HG03460 (cell line): ENCODE measurements around the gene MT1A.
"Not testable (repeated sequence)": the region's sequence is repeated elsewhere in the genome, so short reads cannot be mapped to it uniquely, and the experiment has no call there.

ENCODE experiments used
- ATAC-seq: cut with Tn5 transposase; IDR thresholded peaks from one replicate; pipeline ENCODE4 v1.9.1; 2021; ENCODE audit not compliant: unreplicated experiment

The MT1A gene

GRCh38 chr16:56610017-56610608, 28.4 kb upstream of the MT1A start:
- ATAC-seq = no peak

GRCh38 chr16:56610609-56611111, 27.8 kb upstream of the MT1A start:
- no peak for ATAC-seq

- ATAC-seq = no peak
Measured at GRCh38 chr16:56611281-56611833, 27.1 kb upstream of the MT1A start.

GRCh38 chr16:56613706-56614105, 24.8 kb upstream of the MT1A start:
- ATAC-seq = no peak

GRCh38 chr16:56614549-56614991, 23.9 kb upstream of the MT1A start:
- ATAC-seq = no peak

- ATAC-seq = no peak
Measured at GRCh38 chr16:56615353-56615752, 23.1 kb upstream of the MT1A start.

GRCh38 chr16:56616608-56617211, 21.8 kb upstream of the MT1A start:
- no peak for ATAC-seq

GRCh38 chr16:56617212-56618085, 21.0 kb upstream of the MT1A start:
- no peak for ATAC-seq

- ATAC-seq = no peak
Measured at GRCh38 chr16:56618138-56618537, 20.3 kb upstream of the MT1A start.

GRCh38 chr16:56620339-56620897, 18.0 kb upstream of the MT1A start:
- ATAC-seq = no peak

GRCh38 chr16:56621665-56622445, 16.6 kb upstream of the MT1A start:
- ATAC-seq = not testable (repeated sequence)

GRCh38 chr16:56623184-56623583, 15.3 kb upstream of the MT1A start:
- not testable (repeated sequence) for ATAC-seq

GRCh38 chr16:56623637-56624036, 14.8 kb upstream of the MT1A start:
- no peak for ATAC-seq

- no peak for ATAC-seq
Measured at GRCh38 chr16:56625140-56625942, 13.1 kb upstream of the MT1A start, which contains the start of gene MT1E. MT1E (plus strand) TSS chr16:56625781; CDS start chr16:56625852, 71 bp downstream.

- ATAC-seq = no peak
Measured at GRCh38 chr16:56625943-56626654, 12.4 kb upstream of the MT1A start.

- no peak for ATAC-seq
Measured at GRCh38 chr16:56626685-56627084, 11.8 kb upstream of the MT1A start.

- no peak for ATAC-seq
Measured at GRCh38 chr16:56628486-56629350, 9.7 kb upstream of the MT1A start.

- no peak for ATAC-seq
Measured at GRCh38 chr16:56629531-56629930, 8.9 kb upstream of the MT1A start.
